Natural killer cell (primary cell): ENCODE results near the gene RHOG. TPM values are rescaled to one million over a fixed set of nuclear protein-coding genes. Genes with fewer than 3 reads are reported as not detected.

ENCODE experiments used
- ATAC-seq, 3 donors: fragments of 150-1000 bp in 2 of 3; fragments of 200-7000 bp in 1 of 3; cut with Tn5 transposase; 1 replicate in 1 of 3; 2 replicates in 2 of 3; pipeline ENCODE4 v1.10.0; 2021; ENCODE audit warnings: mild to moderate bottlenecking in 2 of 3, moderate library complexity in 2 of 3
- DNase-seq, 2 donors: peaks; one replicate each; pipeline versions ENCODE4 v3.0.0 to v3.0.0-alpha.2; 2013 to 2021; ENCODE audit warnings: mixed read lengths in 1 of 2
- H3K27ac ChIP-seq: one replicate; pipeline ENCODE4 v1.5.1; 2013; ENCODE audit warnings: mild to moderate bottlenecking, low read length
- H3K27me3 ChIP-seq: one replicate; pipeline ENCODE4 v1.6.1; 2013; ENCODE audit warnings: low read length; ENCODE audit not compliant: control insufficient read depth, insufficient read depth
- H3K36me3 ChIP-seq: one replicate; pipeline ENCODE4 v1.6.1; 2013; ENCODE audit warnings: low read length; ENCODE audit not compliant: control insufficient read depth, insufficient read depth
- H3K4me1 ChIP-seq: one replicate; pipeline ENCODE4 v1.6.1; 2013; ENCODE audit warnings: low read length; ENCODE audit not compliant: control insufficient read depth, insufficient read depth
- H3K4me3 ChIP-seq: one replicate; pipeline ENCODE4 v1.5.1; 2013; ENCODE audit warnings: low read length
- H3K9me3 ChIP-seq: one replicate; pipeline ENCODE4 v1.6.1; 2013; ENCODE audit warnings: low read length; ENCODE audit not compliant: control insufficient read depth, insufficient read depth
- H3K27ac Mint-ChIP-seq, 2 donors: one replicate each; pipeline ENCODE4 v1.8.0; 2022; ENCODE audit warnings: mild to moderate bottlenecking in 2 of 2, mixed read lengths in 2 of 2, moderate library complexity in 1 of 2
- H3K27me3 Mint-ChIP-seq, 2 donors: one replicate each; pipeline ENCODE4 v1.8.0; 2022; ENCODE audit warnings: low read depth in 2 of 2, mixed read lengths in 2 of 2
- H3K36me3 Mint-ChIP-seq: one replicate; pipeline ENCODE4 v1.8.0; 2022; ENCODE audit warnings: mixed read lengths
- H3K4me1 Mint-ChIP-seq, 2 donors: one replicate each; pipeline ENCODE4 v1.8.0; 2022; ENCODE audit warnings: mixed read lengths in 2 of 2
- H3K4me3 Mint-ChIP-seq: one replicate; pipeline ENCODE4 v1.8.0; 2022; ENCODE audit warnings: mild to moderate bottlenecking, moderate library complexity, mixed read lengths
- H3K9me3 Mint-ChIP-seq, 2 donors: one replicate each; pipeline ENCODE4 v1.8.0; 2022; ENCODE audit warnings: mixed read lengths in 2 of 2
- WGBS: methylation state at CpG from one replicate; pipeline ENCODE4 v1.1.7; 2013; ENCODE audit warnings: missing lambda C conversion rate; ENCODE audit not compliant: insufficient coverage; 5-methylcytosine and 5-hydroxymethylcytosine counted together
- intact Hi-C: fragments of 100-400 bp; cut with micrococcal nuclease; formaldehyde crosslinking; loops from one replicate; pipeline ENCODE4 v1.14.2; 2022
- total RNA-seq, 4 donors: library from RNA; stranded (reverse); fragments of 120-200 nt in 1 of 4; gene quantifications; one replicate each; pipeline versions ENCODE4 v1.2.3 to v1.2.4, GENCODE V29; 2013 to 2022
- TF ChIP-seq, protein P1 (sequence below): fragments of 200-600 bp; IDR thresholded peaks from one replicate; pipeline ENCODE4 v1.8.0; 2022; ENCODE audit warnings: antibody characterized with exemption

The RHOG gene
- total RNA-seq, 3 donors from 2014 or later (not counting 1 experiment from before 2014, with no cell fraction given): 114 to 145 (median 137) TPM

DNA sequence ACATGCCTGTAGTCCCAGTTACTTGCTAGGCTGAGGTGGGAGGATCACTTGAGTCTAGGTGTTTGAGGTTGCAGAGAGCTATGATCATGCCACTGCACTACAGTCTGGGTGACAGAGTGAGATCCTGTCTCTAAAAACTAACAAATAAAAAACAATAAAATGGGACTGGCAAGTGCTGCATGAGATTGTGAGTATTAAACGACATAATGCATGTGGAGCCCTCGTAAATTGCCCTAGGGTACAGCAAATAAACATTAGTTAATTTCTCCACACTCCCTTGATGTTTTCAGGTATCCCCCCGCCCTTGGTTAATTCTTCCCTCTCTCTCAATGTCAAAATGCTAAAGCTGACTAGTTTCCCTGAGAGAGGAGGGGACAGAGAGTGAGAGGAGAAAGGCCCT, 4.9 kb upstream of the RHOG start:
- intact Hi-C loops: no loop called here

DNA sequence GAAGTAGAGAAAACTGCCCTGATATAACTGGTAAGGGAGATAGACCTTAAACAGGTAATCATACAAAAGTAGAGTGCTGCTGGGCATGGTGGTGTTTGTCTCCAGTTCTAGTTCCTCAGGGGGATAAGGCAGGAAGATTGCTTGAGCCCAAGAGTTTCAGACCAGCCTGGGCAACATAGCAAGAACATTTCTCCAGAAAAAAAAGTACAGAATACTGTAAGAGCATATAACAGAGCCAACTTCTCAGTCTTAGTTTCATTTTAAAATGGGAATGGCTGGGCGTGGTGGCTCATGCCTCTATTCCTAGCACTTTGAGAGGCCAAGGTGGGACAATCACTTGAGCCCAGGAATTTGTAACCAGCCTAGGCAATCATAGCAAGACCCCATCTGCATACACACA, 4.5 kb upstream of the RHOG start:
- no peaks in the 10 kb centered on the region for H3K27me3 ChIP-seq
- H3K36me3 ChIP-seq: no peaks in the 10 kb centered on the region
- intact Hi-C loops: no loop called here
- no peaks in the 10 kb centered on the region for H3K9me3 Mint-ChIP-seq
- no peak overlapping the region for H3K27ac Mint-ChIP-seq
- H3K4me1 ChIP-seq: peaks cover 9% of the 10 kb centered on the region
- ATAC-seq: no peak
- no peak overlapping the region for H3K4me3 ChIP-seq
- no peaks in the 10 kb centered on the region for H3K27me3 Mint-ChIP-seq
- H3K9me3 ChIP-seq: no peaks in the 10 kb centered on the region
- H3K27ac ChIP-seq: no peak overlapping the region
- peaks cover 7 to 10% of the 10 kb centered on the region in 2 donors for H3K4me1 Mint-ChIP-seq
- TF ChIP-seq, protein P1, sequence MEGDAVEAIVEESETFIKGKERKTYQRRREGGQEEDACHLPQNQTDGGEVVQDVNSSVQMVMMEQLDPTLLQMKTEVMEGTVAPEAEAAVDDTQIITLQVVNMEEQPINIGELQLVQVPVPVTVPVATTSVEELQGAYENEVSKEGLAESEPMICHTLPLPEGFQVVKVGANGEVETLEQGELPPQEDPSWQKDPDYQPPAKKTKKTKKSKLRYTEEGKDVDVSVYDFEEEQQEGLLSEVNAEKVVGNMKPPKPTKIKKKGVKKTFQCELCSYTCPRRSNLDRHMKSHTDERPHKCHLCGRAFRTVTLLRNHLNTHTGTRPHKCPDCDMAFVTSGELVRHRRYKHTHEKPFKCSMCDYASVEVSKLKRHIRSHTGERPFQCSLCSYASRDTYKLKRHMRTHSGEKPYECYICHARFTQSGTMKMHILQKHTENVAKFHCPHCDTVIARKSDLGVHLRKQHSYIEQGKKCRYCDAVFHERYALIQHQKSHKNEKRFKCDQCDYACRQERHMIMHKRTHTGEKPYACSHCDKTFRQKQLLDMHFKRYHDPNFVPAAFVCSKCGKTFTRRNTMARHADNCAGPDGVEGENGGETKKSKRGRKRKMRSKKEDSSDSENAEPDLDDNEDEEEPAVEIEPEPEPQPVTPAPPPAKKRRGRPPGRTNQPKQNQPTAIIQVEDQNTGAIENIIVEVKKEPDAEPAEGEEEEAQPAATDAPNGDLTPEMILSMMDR: no peak
- DNase-seq: no peak
- H3K36me3 Mint-ChIP-seq: no peaks in the 10 kb centered on the region
- 95% methylated on average over 1 of the region's 1 CpG for WGBS
- H3K4me3 Mint-ChIP-seq: no peak overlapping the region

More for the DNA sequence above, 4.9 kb upstream of the RHOG start:
- Mint-ChIP-seq H3K9me3 (no peaks in the 10 kb centered on the region), H3K4me1 (peaks cover 7 to 10% of the 10 kb centered on the region in 2 donors), H3K27ac (no peak overlapping the region), H3K4me3 (no peak overlapping the region), H3K36me3 (no peaks in the 10 kb centered on the region), H3K27me3 (no peaks in the 10 kb centered on the region)
- DNase-seq: no peak
- TF ChIP-seq, protein P1: no peak
- Histone ChIP-seq H3K36me3 (no peaks in the 10 kb centered on the region), H3K4me3 (no peak overlapping the region), H3K27me3 (no peaks in the 10 kb centered on the region), H3K4me1 (peaks cover 8% of the 10 kb centered on the region), H3K9me3 (no peaks in the 10 kb centered on the region), H3K27ac (no peak overlapping the region)
- no peak for ATAC-seq
- 92% methylated on average over 2 of the region's 3 CpGs for WGBS

DNA sequence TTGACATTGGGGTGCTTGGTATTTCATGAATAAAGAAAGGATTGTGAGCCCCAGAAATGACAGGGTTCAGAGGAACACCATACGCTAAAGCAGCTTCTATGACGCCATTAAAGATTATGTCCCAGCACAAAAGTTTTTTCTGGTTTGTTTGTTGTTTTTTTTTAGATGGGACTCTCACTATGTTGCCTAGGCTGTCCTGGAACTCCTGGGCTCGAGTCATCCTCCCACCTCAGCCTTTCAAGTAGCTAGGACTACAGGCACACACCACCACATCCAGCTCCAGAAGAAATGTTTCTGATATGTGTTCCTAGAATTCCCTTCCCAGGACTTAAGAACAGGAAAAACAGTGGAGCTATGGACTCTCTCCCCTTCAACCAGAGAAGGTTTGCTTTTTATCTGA, 2.6 kb upstream of the RHOG start:
- DNase-seq: no peak
- Mint-ChIP-seq H3K9me3 (no peaks in the 10 kb centered on the region), H3K27ac (peak overlapping the region; percentile 42 to 59), H3K4me3 (peak overlapping the region; percentile 53), H3K27me3 (no peaks in the 10 kb centered on the region), H3K4me1 (peaks cover 19 to 23% of the 10 kb centered on the region in 2 donors), H3K36me3 (no peaks in the 10 kb centered on the region)
- peaks cover 27% of the 10 kb centered on the region for H3K4me1 ChIP-seq
- 92% methylated on average over 2 of the region's 3 CpGs for WGBS
- no peaks in the 10 kb centered on the region for H3K27me3 ChIP-seq
- H3K36me3 ChIP-seq: no peaks in the 10 kb centered on the region
- ATAC-seq: no peak
- H3K27ac ChIP-seq: no peak overlapping the region
- intact Hi-C loops: no loop called here
- H3K4me3 ChIP-seq: no peak overlapping the region
- H3K9me3 ChIP-seq: no peaks in the 10 kb centered on the region
- TF ChIP-seq, protein P1: no peak
